Daoy (cell line): ENCODE measurements around the gene MARK3. TPM values are rescaled to one million over a fixed set of nuclear protein-coding genes. Genes with fewer than 3 reads are reported as not detected.
A peak's percentile ranks its signal among the peaks of the same experiment; 100 is the strongest.

Source experiments
- DNase-seq: peaks from one replicate; pipeline ENCODE4 v3.0.0-alpha.2; 2015; ENCODE audit warnings: low read depth
- total RNA-seq: library from RNA; depleted of rRNA; stranded (reverse); fragments of >200 nt; shearing (Covaris generic); gene quantifications from 2 replicates; pipeline ENCODE4 v1.2.3, GENCODE V29; 2014

Gene MARK3
- total RNA-seq, 1 experiment from 2014 or later: 64.8 TPM

GRCh38 chr14:103393676-103394626 lies 8.7 kb downstream of the MARK3 start:
- DNase-seq: no peak

- peak; percentile 38 for DNase-seq
Observed at GRCh38 chr14:103395244-103395643, 10.0 kb downstream of the MARK3 start.

GRCh38 chr14:103396463-103396862 lies 11.2 kb downstream of the MARK3 start:
- DNase-seq: no peak

- peak; percentile 56 for DNase-seq
Observed at GRCh38 chr14:103398427-103399195, 13.4 kb downstream of the MARK3 start.

- no peak for DNase-seq
Observed at GRCh38 chr14:103400537-103400936, 15.3 kb downstream of the MARK3 start.

- peak; percentile 72 for DNase-seq
Observed at GRCh38 chr14:103401223-103402214, 16.3 kb downstream of the MARK3 start.

GRCh38 chr14:103402695-103403094 lies 17.5 kb downstream of the MARK3 start:
- peak; percentile 45 for DNase-seq

- DNase-seq: no peak
Observed at GRCh38 chr14:103404032-103404918, 19.1 kb downstream of the MARK3 start.

GRCh38 chr14:103404920-103405319 lies 19.7 kb downstream of the MARK3 start:
- no peak for DNase-seq

- no peak for DNase-seq
Observed at GRCh38 chr14:103408491-103409155, 23.4 kb downstream of the MARK3 start.

- no peak for DNase-seq
Observed at GRCh38 chr14:103416916-103417315, 31.7 kb downstream of the MARK3 start.

GRCh38 chr14:103418481-103418818 lies 33.2 kb downstream of the MARK3 start:
- DNase-seq: peak; percentile 35

GRCh38 chr14:103421556-103421955 lies 36.3 kb downstream of the MARK3 start:
- no peak for DNase-seq

GRCh38 chr14:103423050-103423461 lies 37.8 kb downstream of the MARK3 start:
- DNase-seq: peak; percentile 83

- peak; percentile 93 for DNase-seq
Observed at GRCh38 chr14:103427485-103428443, 42.5 kb downstream of the MARK3 start.

- DNase-seq: no peak
Observed at GRCh38 chr14:103428723-103429556, 43.7 kb downstream of the MARK3 start.

- no peak for DNase-seq
Observed at GRCh38 chr14:103430358-103430757, 45.1 kb downstream of the MARK3 start.

GRCh38 chr14:103432627-103433026 lies 47.4 kb downstream of the MARK3 start:
- no peak for DNase-seq
